ENCODE results near the gene ADNP. TPM values are rescaled to one million over a fixed set of nuclear protein-coding genes. Genes with fewer than 3 reads are reported as not detected.

Gene ADNP
- total and polyA plus RNA-seq, 10 of the 15 experiments (the other 5 are each of a cell fraction or from before 2014, with no cell fraction given), result 23.0 to 74.4 (median 34.9) TPM

DNA sequence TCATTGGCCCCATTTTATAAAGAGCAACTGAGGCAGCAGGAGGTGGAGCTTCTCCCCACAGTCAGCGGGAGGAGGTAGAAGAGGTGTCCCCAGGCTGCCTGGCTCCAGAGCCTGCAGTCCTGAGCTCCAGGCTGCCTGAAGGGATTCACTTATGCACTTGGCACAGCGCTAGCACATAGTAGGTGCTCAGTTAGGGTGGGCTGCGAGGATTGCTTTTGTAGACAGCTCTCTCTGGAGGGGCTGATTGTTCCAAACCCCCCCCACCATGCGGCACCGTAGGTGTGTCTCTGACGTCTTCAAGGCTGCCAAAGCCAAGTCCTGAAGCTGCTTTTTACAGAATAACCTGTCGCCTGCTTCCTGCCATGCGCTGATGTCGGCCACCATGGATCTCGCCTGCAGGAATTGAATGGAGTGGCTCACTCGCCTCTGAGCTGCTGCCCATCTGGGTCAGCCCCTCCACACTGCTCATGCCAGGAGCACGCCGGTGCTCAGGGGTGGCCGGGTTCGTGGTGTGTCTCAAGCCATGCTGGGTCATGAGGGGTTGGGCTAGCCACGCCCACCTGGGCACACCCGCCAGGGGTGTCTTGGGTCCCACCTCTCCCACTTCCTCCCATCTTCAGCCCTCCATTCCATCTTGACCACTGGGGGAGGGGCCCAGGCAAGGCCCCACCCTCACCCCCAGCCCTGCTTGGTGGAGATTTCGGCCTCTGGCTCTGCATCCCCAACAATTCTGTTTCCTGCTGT is 76.6 kb downstream of the ADNP start:
- Histone ChIP-seq H3K36me3 (ENCODE audit: control insufficient read depth in 2 of 2, insufficient read depth in 2 of 2, low read length in 1 of 2) (peaks cover 4% of the 10 kb centered on the region in 2 experiments; a peak in 2 of 4 replicates), H3K4me1 (ENCODE audit: control insufficient read depth, insufficient read depth, low read length) (peaks cover 13% of the 10 kb centered on the region), H3K9ac (ENCODE audit: control insufficient read depth, insufficient read depth, low read length) (no peak overlapping the region), H3K27me3 (replicated peaks in 1 of 2; ENCODE audit: control insufficient read depth in 2 of 2, insufficient read depth in 2 of 2, low read length in 1 of 2) (no peaks in the 10 kb centered on the region), H3K4me2 (ENCODE audit: control insufficient read depth, insufficient read depth) (no peak overlapping the region), H3K9me3 (replicated peaks; ENCODE audit: control insufficient read depth, insufficient read depth, low read length) (no peaks in the 10 kb centered on the region), H3K79me2 (ENCODE audit: control insufficient read depth, insufficient read depth, low read length) (no peaks in the 10 kb centered on the region; the same call in 1 of the 2 replicates), H3K4me3 (no peak overlapping the region), H2AFZ (ENCODE audit: control insufficient read depth, low read depth, low read length) (no peak overlapping the region), H4K20me1 (ENCODE audit: control insufficient read depth, insufficient read depth) (no peaks in the 10 kb centered on the region), H3K27ac (ENCODE audit: control insufficient read depth, insufficient read depth) (no peak overlapping the region)
- 97% methylated on average over 18 of the region's 18 CpGs for WGBS (ENCODE audit: insufficient coverage, insufficient replicate concordance, low lambda C conversion rate, missing lambda C conversion rate)
- intact Hi-C loops (cut with micrococcal nuclease; ENCODE audit: unreplicated experiment) (no loop called here), in situ Hi-C loops (cut with MboI) (no loop called here)
- ChIA-PET CTCF (interaction anchor here (1.2 kb wide), 1 partner anchor 60 kb away, joined by 5 read pairs; the partner anchor contains the start of gene BCAS4), SMC1A (ENCODE audit: uncharacterized antibody, unreplicated experiment) (no interaction called here), RAD21 (ENCODE audit: unreplicated experiment) (no interaction called here), POLR2A (no interaction called here)
- FAIRE-seq, result no peak
- BruUV-seq (replicated peaks), result no TSS peak
- DNase-seq (ENCODE audit: low read depth, low spot score), result no peak
- TF ChIP-seq, protein P1, sequence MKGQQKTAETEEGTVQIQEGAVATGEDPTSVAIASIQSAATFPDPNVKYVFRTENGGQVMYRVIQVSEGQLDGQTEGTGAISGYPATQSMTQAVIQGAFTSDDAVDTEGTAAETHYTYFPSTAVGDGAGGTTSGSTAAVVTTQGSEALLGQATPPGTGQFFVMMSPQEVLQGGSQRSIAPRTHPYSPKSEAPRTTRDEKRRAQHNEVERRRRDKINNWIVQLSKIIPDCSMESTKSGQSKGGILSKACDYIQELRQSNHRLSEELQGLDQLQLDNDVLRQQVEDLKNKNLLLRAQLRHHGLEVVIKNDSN (IDR thresholded peaks at IDR 0.05; ENCODE audit: borderline replicate concordance, extremely low read length, insufficient read depth, low read depth, low read length), result no peak
- TF ChIP-seq YY1 (IDR thresholded peaks at IDR 0.05; ENCODE audit: low read depth, low read length), result no peak
- no peak for TF ChIP-seq FOXM1 (IDR thresholded peaks at IDR 0.05; ENCODE audit: low read depth, low read length)
- TF ChIP-seq BCL11A (IDR thresholded peaks at IDR 0.05; ENCODE audit: low read depth, low read length), result no peak
- TF ChIP-seq SREBF2 (IDR thresholded peaks at IDR 0.05; ENCODE audit: low read length), result no peak
- TF ChIP-seq KAT2A (conservative IDR thresholded peaks at IDR 0.05; ENCODE audit: control insufficient read depth, low read depth, low read length), result no peak
- TF ChIP-seq RBBP5 (conservative IDR thresholded peaks at IDR 0.05), result no peak
- TF ChIP-seq ZNF217 (IDR thresholded peaks at IDR 0.05), result no peak
- TF ChIP-seq CREM (IDR thresholded peaks at IDR 0.05; ENCODE audit: low read depth), result no peak
- TF ChIP-seq SREBF1 (IDR thresholded peaks at IDR 0.05; ENCODE audit: low read length), result no peak
- no peak for TF ChIP-seq NFXL1 (IDR thresholded peaks at IDR 0.05; ENCODE audit: borderline replicate concordance)
- no peak for TF ChIP-seq ZNF24 (IDR thresholded peaks at IDR 0.05)
- TF ChIP-seq SMARCA5 (IDR thresholded peaks at IDR 0.05), result no peak
- no peak for TF ChIP-seq SMC3 (IDR thresholded peaks at IDR 0.05; ENCODE audit: borderline replicate concordance, low read length)
- TF ChIP-seq SUPT20H (IDR thresholded peaks at IDR 0.05; ENCODE audit: borderline replicate concordance, control insufficient read depth, low read depth, low read length), result no peak
- TF ChIP-seq POLR2AphosphoS2 (IDR thresholded peaks at IDR 0.05; ENCODE audit: low read depth, low read length), result no peak
- no peak for ATAC-seq

Measured in GM12878 (cell line).